Smooth muscle cell (in vitro differentiated cells): ENCODE measurements around the gene TRAK1. TPM values are rescaled to one million over a fixed set of nuclear protein-coding genes. Genes with fewer than 3 reads are reported as not detected.

Source experiments
- DNase-seq: peaks from one replicate; lab custom pipeline; 2025; ENCODE audit not compliant: unreplicated experiment; lab: John Stamatoyannopoulos, UW
- H2AFZ ChIP-seq: fragments of 200-600 bp; sonication (generic); 2 replicates; pipeline ENCODE4 v1.6.0; 2016; ENCODE audit warnings: antibody characterized with exemption, low read depth, mild to moderate bottlenecking
- H3F3A ChIP-seq: fragments of 200-600 bp; sonication (generic); 2 replicates; pipeline ENCODE4 v1.6.0; 2017; ENCODE audit warnings: antibody characterized with exemption, low read depth
- H3K27ac ChIP-seq: fragments of 200-600 bp; sonication (generic); 2 replicates; pipeline ENCODE4 v1.5.1; 2016; ENCODE audit warnings: low read depth, mild to moderate bottlenecking
- H3K27me3 ChIP-seq: fragments of 200-600 bp; sonication (generic); 2 replicates; pipeline ENCODE4 v1.6.1; 2016; ENCODE audit warnings: low read depth, mild to moderate bottlenecking
- H3K36me3 ChIP-seq: fragments of 200-600 bp; sonication (generic); 2 replicates; pipeline ENCODE4 v1.5.1; 2016; ENCODE audit warnings: low read depth
- H3K4me1 ChIP-seq: fragments of 200-600 bp; sonication (generic); 2 replicates; pipeline ENCODE4 v1.5.1; 2016; ENCODE audit warnings: low read depth
- H3K4me2 ChIP-seq: fragments of 200-600 bp; sonication (generic); 2 replicates; pipeline ENCODE4 v1.6.0; 2016; ENCODE audit warnings: mild to moderate bottlenecking
- H3K4me3 ChIP-seq: fragments of 200-600 bp; sonication (generic); 2 replicates; pipeline ENCODE4 v1.5.1; 2016; ENCODE audit warnings: mild to moderate bottlenecking
- H3K79me2 ChIP-seq: fragments of 200-600 bp; sonication (generic); 2 replicates; pipeline ENCODE4 v1.6.0; 2016; ENCODE audit warnings: low read depth, mild to moderate bottlenecking
- H3K9ac ChIP-seq: fragments of 200-600 bp; sonication (generic); 2 replicates; pipeline ENCODE4 v1.6.0; 2016; ENCODE audit warnings: low read depth
- H3K9me3 ChIP-seq: fragments of 200-600 bp; sonication (generic); replicated peaks from 2 replicates; pipeline ENCODE4 v1.5.1; 2016; ENCODE audit warnings: low read depth
- H4K20me1 ChIP-seq: fragments of 200-600 bp; sonication (generic); 2 replicates; pipeline ENCODE4 v1.6.0; 2016; ENCODE audit warnings: low read depth
- WGBS: methylation state at CpG from one replicate; pipeline ENCODE4 v1.1.7; 2016; ENCODE audit warnings: low lambda C conversion rate; 5-methylcytosine and 5-hydroxymethylcytosine counted together
- polyA plus RNA-seq: library from polyadenylated mRNA; unstranded; fragments of >200 nt; fragmentation: Nextera tagmentation; extraction: Ambion mirVana; gene quantifications from 2 replicates; pipeline ENCODE4 v1.2.1, GENCODE V29; 2016
- total RNA-seq: library from RNA; depleted of rRNA; stranded (reverse); fragments of >200 nt; gene quantifications from 2 replicates; pipeline ENCODE4 v1.2.3, GENCODE V29; 2014
- TF ChIP-seq, protein P1 (sequence below): fragments of 200-600 bp; sonication (generic); IDR thresholded peaks from 2 replicates; pipeline ENCODE4 v1.5.1; 2017; ENCODE audit warnings: borderline replicate concordance, mild to moderate bottlenecking, antibody characterized with exemption; ENCODE audit not compliant: insufficient read depth, poor library complexity, severe bottlenecking

TRAK1 gene
- total and polyA plus RNA-seq, 2 experiments from 2014 or later, result 8.7 to 16.3 TPM

GRCh38 chr3:42161050-42161935, 70.1 kb downstream of the TRAK1 start:
- WGBS, result 87% methylated on average over 6 of the region's 6 CpGs
- Histone ChIP-seq H3F3A (peaks cover 3% of the 10 kb centered on the region), H3K4me1 (peaks cover 20% of the 10 kb centered on the region), H3K27me3 (no peaks in the 10 kb centered on the region), H3K36me3 (no peaks in the 10 kb centered on the region), H2AFZ (no peak overlapping the region), H3K4me2 (peak overlapping the region; percentile 63), H3K9ac (no peak overlapping the region), H3K79me2 (peaks cover 6% of the 10 kb centered on the region), H4K20me1 (peaks cover 34% of the 10 kb centered on the region), H3K9me3 (no peaks in the 10 kb centered on the region), H3K27ac (no peak overlapping the region), H3K4me3 (peak overlapping the region; percentile 38)
- TF ChIP-seq, protein P1, sequence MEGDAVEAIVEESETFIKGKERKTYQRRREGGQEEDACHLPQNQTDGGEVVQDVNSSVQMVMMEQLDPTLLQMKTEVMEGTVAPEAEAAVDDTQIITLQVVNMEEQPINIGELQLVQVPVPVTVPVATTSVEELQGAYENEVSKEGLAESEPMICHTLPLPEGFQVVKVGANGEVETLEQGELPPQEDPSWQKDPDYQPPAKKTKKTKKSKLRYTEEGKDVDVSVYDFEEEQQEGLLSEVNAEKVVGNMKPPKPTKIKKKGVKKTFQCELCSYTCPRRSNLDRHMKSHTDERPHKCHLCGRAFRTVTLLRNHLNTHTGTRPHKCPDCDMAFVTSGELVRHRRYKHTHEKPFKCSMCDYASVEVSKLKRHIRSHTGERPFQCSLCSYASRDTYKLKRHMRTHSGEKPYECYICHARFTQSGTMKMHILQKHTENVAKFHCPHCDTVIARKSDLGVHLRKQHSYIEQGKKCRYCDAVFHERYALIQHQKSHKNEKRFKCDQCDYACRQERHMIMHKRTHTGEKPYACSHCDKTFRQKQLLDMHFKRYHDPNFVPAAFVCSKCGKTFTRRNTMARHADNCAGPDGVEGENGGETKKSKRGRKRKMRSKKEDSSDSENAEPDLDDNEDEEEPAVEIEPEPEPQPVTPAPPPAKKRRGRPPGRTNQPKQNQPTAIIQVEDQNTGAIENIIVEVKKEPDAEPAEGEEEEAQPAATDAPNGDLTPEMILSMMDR, result no peak
- no peak for DNase-seq

GRCh38 chr3:42162462-42162861, 71.3 kb downstream of the TRAK1 start:
- H3K9me3 ChIP-seq, result no peaks in the 10 kb centered on the region
- WGBS, result 86% methylated on average over 5 of the region's 5 CpGs
- no peak overlapping the region for H3K4me2 ChIP-seq
- peaks cover 46% of the 10 kb centered on the region for H4K20me1 ChIP-seq
- H3K4me1 ChIP-seq, result peaks cover 20% of the 10 kb centered on the region
- no peak for DNase-seq
- TF ChIP-seq, protein P1, result no peak
- peaks cover 3% of the 10 kb centered on the region for H3F3A ChIP-seq
- H3K27ac ChIP-seq, result no peak overlapping the region
- H3K4me3 ChIP-seq, result no peak overlapping the region
- H3K27me3 ChIP-seq, result no peaks in the 10 kb centered on the region
- H3K79me2 ChIP-seq, result peaks cover 10% of the 10 kb centered on the region
- H3K9ac ChIP-seq, result no peak overlapping the region
- H2AFZ ChIP-seq, result no peak overlapping the region
- H3K36me3 ChIP-seq, result no peaks in the 10 kb centered on the region

- no peak for DNase-seq
- peaks cover 15% of the 10 kb centered on the region for H3K79me2 ChIP-seq
These were observed 72.6 kb downstream of the TRAK1 start for GRCh38 chr3:42163622-42164244.

More at GRCh38 chr3:42163622-42164244, 72.6 kb downstream of the TRAK1 start:
- peaks cover 46% of the 10 kb centered on the region for H4K20me1 ChIP-seq
- 85% methylated on average over 5 of the region's 5 CpGs for WGBS
- H3K9me3 ChIP-seq, result no peaks in the 10 kb centered on the region
- TF ChIP-seq, protein P1, result no peak
- H3K4me1 ChIP-seq, result peaks cover 20% of the 10 kb centered on the region
- H2AFZ ChIP-seq, result no peak overlapping the region
- H3K27me3 ChIP-seq, result no peaks in the 10 kb centered on the region
- no peak overlapping the region for H3K27ac ChIP-seq
- no peak overlapping the region for H3K9ac ChIP-seq
- no peaks in the 10 kb centered on the region for H3K36me3 ChIP-seq
- H3F3A ChIP-seq, result peaks cover 3% of the 10 kb centered on the region
- H3K4me3 ChIP-seq, result no peak overlapping the region
- H3K4me2 ChIP-seq, result no peak overlapping the region
